NCI-H510A (cell line): ENCODE data around the gene PGM2.

Experiments
- DNase-seq: peaks from one replicate; lab custom pipeline; 2025; lab: John Stamatoyannopoulos, UW

The PGM2 gene

GRCh38 chr4:37902738-37903693, 76.5 kb downstream of the PGM2 start:
- DNase-seq = no peak

GRCh38 chr4:37903901-37904300, 77.4 kb downstream of the PGM2 start:
- no peak for DNase-seq

- no peak for DNase-seq
Observed at GRCh38 chr4:37904824-37905223, 78.3 kb downstream of the PGM2 start.

- DNase-seq = no peak
Observed at GRCh38 chr4:37905533-37906169, 79.2 kb downstream of the PGM2 start.

GRCh38 chr4:37908488-37909331, 82.2 kb downstream of the PGM2 start:
- DNase-seq = no peak

- no peak for DNase-seq
Observed at GRCh38 chr4:37909332-37910090, 83.0 kb downstream of the PGM2 start.

- DNase-seq = no peak
Observed at GRCh38 chr4:37910091-37910486, 83.6 kb downstream of the PGM2 start.
